ENCODE results near the gene LMO1.

The LMO1 gene

DNA sequence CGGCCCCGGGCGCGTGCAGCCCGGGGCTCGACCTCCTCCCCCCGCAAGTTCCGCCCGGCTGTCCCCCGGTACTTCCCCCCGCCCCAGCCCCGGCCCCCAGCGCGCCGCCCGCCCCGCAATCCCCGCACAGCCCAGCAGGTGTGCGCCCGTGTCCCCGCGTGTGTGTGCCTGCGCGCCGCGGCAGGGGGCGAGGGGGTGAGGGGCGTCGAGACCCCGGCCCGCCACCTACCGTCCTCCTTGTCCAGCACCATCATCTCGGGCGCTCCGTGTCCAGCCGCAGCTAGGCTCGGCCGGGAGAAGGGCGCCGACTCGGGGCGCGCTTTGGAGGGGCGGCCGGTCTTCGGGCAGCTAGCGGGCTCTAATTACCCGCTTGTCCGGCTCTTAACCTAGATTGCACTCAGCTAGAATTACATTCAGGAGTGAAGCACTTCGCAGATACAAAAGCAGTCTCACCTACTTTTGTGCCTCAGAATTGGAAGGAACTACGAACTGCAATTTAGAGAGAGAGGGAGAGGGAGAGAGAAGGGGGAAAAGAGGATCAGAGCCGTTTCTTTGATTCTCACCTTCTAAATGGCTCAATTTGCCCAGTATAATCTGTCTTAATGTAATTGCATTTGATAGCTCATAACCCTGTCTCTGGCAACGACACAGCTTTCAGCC is 439 bp downstream of the LMO1 start:
- no peak for DNase-seq

DNA sequence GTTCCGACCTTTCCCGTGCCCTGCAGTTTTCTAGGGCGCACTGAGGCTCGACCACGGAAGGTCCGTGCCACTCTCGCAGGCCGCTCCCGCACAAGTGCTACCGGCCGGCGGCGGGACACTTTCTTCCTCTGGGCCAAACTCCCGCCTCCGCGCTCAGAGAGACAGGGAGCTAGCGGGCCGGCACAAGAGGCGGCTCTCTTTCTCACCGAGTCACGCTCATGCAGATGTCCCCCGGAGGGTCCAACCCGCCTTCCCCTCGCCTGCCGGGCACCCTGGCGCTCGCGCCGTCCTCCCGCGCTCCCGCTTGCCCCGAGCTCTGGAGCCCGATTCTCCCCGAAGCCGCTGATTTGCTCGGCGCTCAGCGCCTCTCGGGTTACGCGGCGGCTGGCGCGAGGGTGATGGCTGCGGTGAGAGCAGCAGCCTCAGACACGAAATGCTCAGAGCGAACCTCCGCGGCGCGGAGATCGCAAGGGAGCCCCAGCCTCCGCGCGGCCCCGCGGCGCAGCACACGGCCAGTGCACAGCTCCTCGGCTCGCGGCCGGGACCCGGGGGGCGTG is 1.0 kb downstream of the LMO1 start:
- DNase-seq: peak; percentile 36

DNA sequence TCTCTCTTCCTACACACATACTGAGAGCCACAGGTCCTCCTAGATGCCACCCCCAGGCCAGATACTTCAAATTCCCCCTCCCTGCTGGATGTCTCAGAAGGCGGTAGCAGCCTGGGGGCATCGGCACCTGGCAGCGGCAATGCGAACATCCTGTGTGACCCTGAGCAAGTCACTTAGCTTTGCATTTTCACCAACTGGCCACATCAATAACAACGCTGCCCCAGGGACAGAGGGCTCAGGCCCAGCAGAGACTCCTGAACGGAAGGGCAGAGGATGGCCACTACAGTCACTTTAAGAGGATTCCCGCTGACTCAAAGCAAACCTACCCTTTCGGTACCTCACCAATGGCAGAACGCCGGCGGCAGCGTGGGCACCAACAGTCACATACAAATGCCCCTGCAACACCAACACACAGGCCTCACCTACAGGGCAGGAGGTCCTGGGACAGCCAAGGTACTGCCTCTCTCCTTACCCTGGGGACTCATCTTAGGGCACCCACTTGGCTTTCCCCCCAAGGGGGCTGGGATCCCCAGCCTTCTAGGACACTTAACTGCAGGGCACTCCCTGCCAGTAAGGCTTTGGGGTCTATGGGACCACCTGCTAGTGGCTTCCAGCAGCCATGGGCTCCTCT is 1.6 kb downstream of the LMO1 start:
- no peak for DNase-seq

DNA sequence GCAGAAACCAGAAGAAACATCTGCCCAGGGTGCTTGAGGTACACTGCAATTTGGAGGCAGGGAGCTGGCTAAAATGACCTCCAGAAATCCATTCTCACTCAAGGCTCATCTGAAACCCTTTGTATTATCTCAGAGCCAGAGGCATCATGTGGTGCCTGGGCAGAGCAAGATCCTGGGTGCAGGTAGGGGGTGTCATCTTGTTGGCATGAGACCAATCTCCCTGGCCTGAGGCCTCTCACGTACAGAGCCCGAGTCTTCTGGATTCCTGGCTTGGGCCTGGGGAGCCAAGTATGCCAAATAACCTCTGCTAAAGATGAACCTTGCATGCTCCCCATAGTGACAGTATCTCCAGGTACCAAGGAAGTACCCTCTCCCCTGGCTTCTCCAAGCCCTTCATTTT is 2.4 kb downstream of the LMO1 start:
- DNase-seq: no peak

DNA sequence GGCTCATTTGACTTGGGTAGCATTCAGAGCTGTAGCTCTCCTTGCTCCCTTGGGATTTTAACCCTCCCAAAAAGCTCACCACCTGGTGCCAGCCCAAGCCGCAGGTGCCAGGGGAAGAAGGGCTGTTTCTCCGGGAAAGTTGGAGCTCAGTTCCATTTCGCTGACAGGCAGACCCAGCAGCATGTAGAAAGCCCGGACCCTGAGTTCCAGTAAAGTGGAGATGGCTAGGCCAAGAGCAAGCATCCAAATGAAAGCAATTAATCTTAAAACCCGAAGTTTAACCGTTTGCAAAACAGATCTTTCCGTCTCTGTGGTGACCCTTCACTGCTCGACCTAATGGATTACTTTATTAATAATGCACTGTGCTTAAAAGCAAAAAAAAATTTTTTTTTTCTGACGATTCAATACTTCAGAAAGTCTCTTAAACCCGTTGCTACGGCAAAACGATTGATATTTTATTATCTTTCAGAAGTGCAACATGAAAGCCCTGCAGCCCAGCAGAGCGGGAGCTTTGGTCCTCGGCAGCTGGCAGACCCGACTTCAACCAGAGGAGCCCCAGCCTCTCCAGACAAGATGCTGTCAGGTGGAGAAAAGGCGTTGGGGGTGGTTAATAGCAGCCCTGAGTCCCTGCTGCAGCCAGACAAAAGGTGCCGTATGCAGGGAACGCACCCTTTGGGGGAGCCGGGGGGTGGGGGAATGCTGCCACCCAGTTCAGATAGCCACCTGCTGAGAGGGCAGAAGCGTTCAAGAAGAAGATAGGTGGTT is 3.3 kb downstream of the LMO1 start:
- DNase-seq: no peak

DNA sequence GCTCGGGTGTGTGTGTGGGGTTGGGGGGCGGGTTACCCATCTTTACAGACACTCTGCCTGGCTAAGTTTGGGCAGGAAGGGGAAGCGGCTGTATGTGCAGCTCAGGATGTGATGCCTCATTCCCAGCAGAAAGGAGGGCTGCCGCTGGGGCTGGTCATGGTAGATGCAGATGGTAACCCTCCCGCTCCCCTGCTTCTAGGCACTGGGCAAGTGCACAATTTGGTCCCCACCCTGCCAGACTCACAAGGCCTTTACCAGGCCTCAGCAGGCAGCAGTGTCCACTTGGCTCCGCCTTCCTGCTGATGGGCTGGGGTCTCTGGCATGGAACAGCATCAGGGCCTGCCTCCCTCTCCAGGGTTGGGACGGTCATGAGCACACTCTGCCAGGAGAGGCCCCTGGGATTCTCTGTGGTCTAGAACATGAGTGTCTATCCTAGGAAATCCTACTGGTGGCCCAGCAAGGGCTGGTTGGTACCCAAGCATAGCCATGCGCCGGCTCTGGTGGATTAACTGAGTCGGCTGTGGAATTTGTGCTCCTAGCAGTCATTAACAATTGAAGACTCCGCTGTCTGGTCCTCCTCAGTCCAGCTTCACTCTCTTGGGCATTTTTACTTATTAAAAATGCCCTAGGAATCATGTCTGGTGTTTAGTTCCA is 4.2 kb downstream of the LMO1 start:
- DNase-seq: no peak

DNA sequence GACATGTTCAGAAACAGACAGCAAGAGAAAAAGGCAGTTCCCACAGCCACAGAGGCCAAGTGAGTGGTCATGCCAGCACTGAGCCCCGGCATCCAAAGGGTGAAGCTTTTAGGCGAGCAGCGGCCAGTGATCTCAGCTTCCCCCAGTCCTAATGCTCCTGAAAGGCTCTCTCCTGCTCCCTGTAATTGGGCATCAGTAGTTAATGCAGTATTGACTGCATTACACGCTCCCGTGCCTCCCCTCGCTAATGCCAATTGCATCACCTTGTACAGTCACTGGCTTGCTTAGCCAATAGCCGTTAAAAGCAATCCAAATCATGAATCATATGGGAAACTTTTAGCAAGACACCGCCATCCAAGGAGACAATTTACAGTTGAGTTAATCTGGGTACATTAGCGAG is 4.9 kb downstream of the LMO1 start:
- DNase-seq: no peak

DNA sequence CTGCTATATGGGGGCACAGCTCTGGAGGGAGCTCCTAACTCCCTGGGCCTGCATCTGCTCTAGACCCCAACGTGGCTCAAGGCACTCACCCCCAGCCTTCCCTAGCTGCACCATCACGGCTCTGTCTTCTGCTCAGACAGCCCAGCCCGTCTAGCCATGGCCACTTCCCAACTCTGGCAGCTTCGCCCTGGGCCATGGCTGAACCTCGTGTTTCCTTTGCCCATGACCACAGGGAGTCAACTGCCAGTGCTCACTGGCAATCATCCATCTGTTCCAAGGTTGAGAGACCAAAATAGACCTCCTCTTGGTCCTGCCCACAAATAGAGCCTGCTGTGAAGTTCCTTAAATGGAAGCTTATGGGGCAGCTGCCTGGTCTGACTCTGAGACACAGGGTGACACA is 5.4 kb downstream of the LMO1 start:
- DNase-seq: no peak

DNA sequence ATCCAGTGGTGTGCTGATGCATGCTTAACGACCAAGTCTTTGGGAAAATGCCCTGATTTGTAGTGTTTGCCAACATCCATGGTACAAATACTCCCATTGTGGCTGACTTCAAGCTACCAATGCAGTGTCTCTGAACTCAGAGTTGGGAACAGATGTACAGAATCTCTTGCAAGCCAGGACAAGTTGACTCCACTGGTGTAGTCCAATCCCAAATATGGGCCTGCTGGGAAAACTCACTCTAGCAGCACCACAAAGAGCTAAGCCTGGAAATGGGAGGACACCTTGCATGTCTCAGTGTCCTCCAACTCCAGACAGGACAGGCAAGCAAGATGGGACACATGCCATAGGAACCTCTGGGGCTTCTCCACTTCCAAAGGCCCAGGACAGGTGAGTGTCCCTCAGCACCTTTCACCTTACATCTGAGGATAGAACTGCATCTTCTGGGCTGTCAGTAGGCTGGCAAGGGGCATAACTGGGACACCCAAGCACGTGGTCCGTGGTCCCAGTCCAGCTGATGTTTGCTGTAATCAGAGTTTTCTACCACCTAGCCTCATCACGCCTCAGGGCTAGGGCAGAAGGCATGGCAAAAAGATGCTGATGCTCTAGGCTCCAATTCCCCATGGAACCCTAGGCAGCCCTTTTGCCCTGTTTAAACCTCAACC is 6.5 kb downstream of the LMO1 start:
- DNase-seq: no peak

DNA sequence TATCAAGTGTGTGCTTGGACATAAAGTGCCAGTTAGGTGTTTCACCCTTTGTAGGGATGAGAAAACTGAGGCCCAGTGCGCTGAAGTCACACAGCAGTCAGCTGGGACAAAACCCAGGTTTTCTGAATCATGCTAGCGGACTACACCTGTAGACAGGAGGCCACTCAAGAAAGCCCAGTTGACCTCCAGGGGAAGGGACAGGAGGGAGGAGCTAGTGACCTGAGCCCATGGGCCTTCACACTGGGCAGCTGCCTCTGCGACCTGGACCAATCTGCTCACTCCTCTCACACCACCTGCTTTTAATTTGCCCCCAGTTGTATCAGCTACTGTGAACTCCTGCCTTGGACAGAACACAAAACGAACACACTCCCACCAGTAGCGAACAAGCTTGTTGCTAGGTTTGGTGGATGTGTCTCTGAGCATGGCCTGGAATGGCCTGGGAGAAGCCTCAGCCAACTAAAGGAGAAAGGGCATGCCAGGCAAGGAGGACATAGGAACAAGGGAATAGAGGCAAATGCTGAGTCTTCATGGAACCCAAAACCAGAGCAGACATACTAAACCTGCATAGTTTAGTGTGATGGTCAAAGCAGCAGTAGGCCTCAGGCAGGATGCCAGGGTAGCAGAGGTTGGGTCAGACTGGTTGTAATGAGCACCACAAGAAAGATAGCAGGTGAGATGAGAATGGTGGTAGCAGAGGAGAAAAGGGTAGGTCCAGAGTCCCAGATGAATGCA is 7.2 kb downstream of the LMO1 start:
- no peak for DNase-seq

DNA sequence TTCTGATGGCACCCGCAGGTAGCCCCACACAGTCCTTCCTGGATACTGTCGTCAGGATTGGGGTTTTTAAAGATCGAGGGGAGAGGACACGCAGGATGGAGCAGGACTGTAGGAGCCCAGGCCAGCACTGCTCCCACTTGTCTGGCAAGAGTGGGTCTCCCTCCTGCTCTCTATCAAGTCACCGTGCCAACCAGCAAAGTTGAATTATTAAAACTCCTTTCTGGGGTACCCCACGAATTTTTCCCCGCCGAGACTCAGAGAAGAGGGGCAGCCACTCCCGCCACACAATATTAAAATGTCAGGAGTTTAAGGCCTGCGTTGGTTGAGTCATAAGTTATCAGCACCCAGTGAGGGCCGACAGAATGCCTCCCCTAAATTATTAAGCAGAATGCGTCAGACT is 10.1 kb downstream of the LMO1 start:
- DNase-seq: no peak

DNA sequence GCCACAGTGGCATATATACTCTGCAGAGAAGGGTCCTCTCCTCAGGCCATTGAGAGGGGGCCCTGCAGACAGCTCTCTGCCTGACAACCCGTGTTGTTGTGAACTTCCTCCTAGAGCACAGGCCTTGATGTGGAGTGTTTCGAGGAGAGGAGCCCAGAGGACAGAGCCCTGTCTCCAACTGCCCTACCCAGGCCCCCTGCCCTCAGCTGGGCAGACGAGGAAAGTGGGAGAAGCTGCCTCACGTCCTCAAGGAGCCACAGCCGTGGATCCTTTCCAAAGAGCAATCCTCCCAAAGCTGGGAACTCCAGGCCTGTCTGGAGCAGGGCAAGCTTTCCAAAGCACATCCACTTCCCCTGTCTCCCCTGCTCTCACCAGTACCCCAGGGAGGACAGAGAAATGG is 10.7 kb downstream of the LMO1 start:
- DNase-seq: no peak

DNA sequence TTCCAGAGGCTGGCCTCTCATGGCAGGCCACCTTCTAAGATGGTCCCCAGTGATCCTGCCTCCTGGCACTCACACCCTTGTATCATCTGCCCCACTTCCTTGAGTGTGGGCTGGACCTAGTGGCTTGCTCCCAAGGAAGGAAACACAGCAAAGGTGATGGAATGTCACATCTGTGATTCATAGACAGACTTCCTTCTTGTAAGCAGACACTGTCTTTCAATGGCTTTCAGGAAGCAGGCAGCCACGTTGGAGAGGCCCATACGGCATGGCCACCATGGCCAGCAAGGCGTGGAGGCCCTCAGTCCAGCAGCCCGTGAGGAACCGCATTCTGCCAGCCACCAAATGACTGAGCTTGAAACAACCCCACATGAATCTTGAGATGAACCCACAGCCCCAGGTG is 11.3 kb downstream of the LMO1 start:
- DNase-seq: no peak

DNA sequence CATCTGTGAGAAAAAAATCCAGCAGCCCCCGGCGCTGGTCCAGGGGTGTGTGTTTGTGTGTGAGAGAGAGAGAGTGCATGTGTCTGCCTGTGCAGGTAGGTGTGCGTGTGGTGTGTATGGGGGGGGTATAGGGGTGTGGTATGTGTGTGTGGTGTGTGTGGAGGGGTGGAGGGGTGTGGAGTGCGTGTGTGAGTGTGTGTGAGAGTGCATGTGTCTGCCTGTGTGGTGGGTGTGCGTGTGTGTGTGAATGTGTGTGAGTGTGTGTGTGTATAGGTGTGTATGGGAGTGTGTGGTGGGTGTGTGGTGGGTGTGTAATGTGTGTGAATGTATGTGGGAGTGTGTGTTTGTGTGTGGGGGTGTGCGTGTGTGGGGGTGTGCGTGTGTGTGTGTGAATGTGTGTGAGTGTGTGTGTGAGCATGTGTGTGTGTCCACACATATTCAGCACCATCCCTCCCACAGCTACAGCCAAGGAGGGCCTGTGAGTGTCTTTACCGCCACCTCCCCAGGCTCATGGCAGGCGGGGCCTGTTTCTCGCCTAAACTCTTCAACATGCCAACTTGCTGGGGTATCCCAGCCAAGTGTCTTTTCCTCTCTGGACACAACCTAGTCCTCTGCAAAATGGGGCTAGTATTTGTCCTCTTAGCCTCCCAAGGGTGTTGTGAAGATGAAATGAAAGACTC is 11.9 kb downstream of the LMO1 start:
- no peak for DNase-seq

DNA sequence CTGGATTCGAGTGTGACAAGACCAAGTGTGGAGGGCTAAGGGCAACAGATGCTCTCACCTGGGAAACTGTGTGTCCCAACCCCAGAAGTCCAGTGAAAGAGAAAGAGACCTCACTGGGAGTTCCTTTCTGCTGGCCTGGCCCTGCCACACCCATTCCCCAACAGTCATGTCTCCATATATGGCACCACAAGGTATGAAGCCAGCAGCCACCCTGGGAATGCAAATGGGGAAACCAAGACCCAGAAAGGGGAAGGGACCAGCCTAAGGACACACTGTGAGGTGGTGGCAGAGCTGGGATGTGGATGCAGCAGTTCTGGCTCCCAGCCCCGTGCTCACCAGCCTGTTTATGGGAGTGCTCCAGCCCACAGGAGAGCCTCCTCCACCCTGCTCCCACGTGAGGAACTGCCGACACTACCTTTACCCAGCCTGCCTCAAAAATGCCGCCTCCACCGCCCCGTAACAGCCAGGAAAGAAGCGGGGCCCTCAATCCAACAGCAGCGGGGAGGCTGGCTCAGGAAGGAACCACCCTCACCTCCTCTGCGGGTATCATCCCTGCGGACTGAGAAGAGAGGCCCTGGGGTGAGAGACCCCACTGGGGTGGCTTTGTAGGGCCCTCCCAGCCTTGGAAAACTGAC is 12.6 kb downstream of the LMO1 start:
- DNase-seq: no peak

DNA sequence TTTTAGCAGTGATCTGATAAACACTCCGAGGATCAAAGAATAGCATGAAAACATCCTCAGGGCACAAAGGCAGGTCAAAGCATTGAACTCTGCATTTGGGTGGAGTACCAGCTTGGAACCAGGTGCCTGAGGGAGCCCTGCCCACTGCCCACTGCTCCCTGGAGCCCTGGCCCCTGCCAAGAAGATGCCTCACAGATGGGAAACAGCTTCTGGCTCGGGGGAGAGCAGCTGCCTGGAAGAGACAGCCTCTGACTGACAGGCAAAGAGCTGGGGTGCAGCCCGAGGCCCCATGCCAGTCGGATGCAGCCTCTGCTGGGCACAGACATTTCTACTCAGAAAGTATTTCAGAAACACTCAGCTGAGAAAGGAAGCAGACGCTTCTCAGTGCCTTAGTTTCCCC is 13.2 kb downstream of the LMO1 start:
- no peak for DNase-seq

DNA sequence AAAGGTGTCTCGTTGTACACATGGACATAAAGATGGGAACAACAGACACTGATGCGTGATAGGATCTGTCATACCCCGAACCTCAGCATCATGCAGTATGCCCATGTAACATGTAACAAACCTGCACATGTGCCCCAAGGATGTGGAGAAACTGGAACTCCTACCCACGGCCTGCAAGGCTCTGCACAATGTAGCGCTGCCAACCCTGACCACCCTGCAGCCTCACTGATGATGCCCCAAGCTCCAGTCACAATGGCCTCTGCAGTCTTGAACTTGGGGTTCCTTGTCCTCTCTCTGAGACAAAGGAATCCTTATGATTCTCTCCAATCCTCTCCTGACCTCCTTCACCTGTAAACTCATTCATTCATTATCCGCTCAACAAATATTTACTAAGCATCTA is 14.2 kb downstream of the LMO1 start:
- DNase-seq: no peak

DNA sequence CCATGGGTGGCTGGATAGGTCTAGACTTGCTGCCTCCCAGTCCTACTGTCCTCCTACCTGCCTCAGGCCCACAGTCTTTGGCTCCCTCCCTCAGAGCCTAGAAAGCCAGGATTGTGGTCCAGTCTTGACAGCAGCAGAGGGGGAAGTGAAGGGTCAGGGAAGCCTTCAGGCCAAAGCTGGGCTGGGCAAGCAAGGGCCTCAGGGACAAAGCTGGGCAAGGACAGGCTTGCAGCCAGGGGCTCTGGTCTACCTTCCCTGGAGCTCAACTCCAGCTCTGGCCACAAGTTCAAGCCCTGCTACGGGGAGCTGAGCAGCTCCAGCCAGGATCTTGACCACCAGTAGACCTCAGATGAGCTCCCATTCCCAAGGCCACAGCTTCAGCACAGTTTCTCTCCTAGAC is 14.9 kb downstream of the LMO1 start:
- DNase-seq: no peak

DNA sequence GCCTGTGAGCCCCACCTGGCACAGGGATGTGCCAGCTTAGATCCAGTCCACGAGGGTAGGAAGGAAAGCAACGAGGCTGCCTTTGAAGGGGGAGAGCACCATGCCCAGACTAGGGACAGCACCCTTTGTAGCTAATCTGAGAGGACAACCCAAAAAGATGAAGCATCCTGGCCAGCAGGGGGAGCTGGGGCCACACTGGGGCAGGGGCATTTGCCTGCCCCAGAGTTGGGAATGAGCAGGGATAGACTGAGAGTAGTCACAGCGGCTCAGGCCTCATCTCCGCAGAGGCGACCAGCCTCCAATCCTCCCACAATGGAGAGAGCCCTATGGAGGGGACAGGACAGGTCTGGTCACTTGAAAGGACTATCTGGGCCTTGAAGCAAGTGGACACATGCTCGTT is 16.4 kb downstream of the LMO1 start:
- DNase-seq: peak; percentile 55

DNA sequence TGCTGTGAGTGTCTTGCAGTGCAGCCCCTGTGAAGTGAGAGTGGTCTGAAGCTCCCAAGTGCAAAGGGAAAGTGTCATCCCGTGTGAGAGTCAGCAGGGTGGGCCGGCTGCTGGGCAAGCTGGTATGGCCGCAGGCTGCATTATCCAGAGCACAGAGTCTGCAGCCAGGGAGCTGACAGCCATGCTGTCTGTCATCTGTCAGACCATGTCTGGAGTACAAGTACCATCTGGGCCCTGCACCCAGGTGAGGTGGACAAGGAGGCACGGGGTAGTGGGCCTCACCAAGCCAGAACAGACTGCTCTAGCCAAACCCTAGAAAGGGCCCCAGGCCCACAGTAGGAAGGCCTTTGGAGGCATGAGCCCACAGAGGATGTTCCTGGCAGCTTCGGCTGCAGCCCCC is 20.2 kb downstream of the LMO1 start:
- no peak for DNase-seq
